DOHH2 (cell line): ENCODE data around the gene COA8.

Source experiments
- H3F3A ChIP-seq: fragments of 200-600 bp; sonication (generic), shearing (Covaris generic); 2 replicates; pipeline ENCODE4 v1.6.0; 2016; ENCODE audit warnings: antibody characterized with exemption, mild to moderate bottlenecking; ENCODE audit not compliant: control insufficient read depth, insufficient read depth
- H3K27ac ChIP-seq: fragments of 200-600 bp; sonication (generic); 2 replicates; pipeline ENCODE4 v1.5.1; 2014; ENCODE audit warnings: low read depth, mild to moderate bottlenecking, low read length, moderate library complexity
- H3K27me3 ChIP-seq: fragments of 200-600 bp; sonication (generic); 2 replicates; pipeline ENCODE4 v1.6.1; 2014; ENCODE audit warnings: mild to moderate bottlenecking, low read length, mixed read lengths; ENCODE audit not compliant: control insufficient read depth
- H3K36me3 ChIP-seq: fragments of 200-600 bp; sonication (generic); 2 replicates; pipeline ENCODE4 v1.6.1; 2014; ENCODE audit warnings: mild to moderate bottlenecking, low read length, moderate library complexity, mixed read lengths; ENCODE audit not compliant: control insufficient read depth
- H3K4me1 ChIP-seq: fragments of 200-600 bp; sonication (generic); 2 replicates; pipeline ENCODE4 v1.6.1; 2014; ENCODE audit warnings: mild to moderate bottlenecking, low read length, mixed read lengths; ENCODE audit not compliant: control insufficient read depth
- H3K4me2 ChIP-seq: fragments of 200-600 bp; sonication (generic); 2 replicates; pipeline ENCODE4 v1.6.0; 2014; ENCODE audit warnings: mild to moderate bottlenecking, low read length, moderate library complexity
- H3K4me3 ChIP-seq: fragments of 200-600 bp; sonication (generic); 2 replicates; pipeline ENCODE4 v1.5.1; 2014; ENCODE audit warnings: mild to moderate bottlenecking, low read length, mixed read lengths
- H3K79me2 ChIP-seq: fragments of 200-600 bp; sonication (generic); 2 replicates; pipeline ENCODE4 v1.6.1; 2014; ENCODE audit warnings: mild to moderate bottlenecking, low read length, mixed read lengths; ENCODE audit not compliant: control insufficient read depth
- H3K9me2 ChIP-seq: fragments of 200-600 bp; sonication (generic); replicated peaks from 2 replicates; pipeline ENCODE4 v1.6.1; 2014; ENCODE audit warnings: mild to moderate bottlenecking, low read length, mixed read lengths; ENCODE audit not compliant: control insufficient read depth
- H3K9me3 ChIP-seq: fragments of 200-600 bp; sonication (generic); 2 replicates; pipeline ENCODE4 v1.6.1; 2014; ENCODE audit warnings: antibody characterized with exemption, low read length, mixed read lengths; ENCODE audit not compliant: control insufficient read depth, insufficient read depth
- H4K20me1 ChIP-seq: fragments of 200-600 bp; sonication (generic); 2 replicates; pipeline ENCODE4 v1.6.0; 2014; ENCODE audit warnings: low read depth, mild to moderate bottlenecking, antibody characterized with exemption, low read length, moderate library complexity; ENCODE audit not compliant: control insufficient read depth, insufficient read depth
- EZH2phosphoT487 ChIP-seq: fragments of 200-600 bp; sonication (generic); IDR thresholded peaks from 2 replicates; pipeline ENCODE4 v1.6.1; 2017; ENCODE audit warnings: borderline replicate concordance, mild to moderate bottlenecking, antibody characterized with exemption, low read length, moderate library complexity, mixed read lengths
- TF ChIP-seq, protein P1 (sequence below): fragments of 200-600 bp; sonication (generic); IDR thresholded peaks from one replicate; pipeline ENCODE4 v1.5.1; 2014; ENCODE audit warnings: antibody characterized with exemption, mild to moderate bottlenecking, low read depth, low read length; ENCODE audit not compliant: poor library complexity, severe bottlenecking

Gene COA8

DNA sequence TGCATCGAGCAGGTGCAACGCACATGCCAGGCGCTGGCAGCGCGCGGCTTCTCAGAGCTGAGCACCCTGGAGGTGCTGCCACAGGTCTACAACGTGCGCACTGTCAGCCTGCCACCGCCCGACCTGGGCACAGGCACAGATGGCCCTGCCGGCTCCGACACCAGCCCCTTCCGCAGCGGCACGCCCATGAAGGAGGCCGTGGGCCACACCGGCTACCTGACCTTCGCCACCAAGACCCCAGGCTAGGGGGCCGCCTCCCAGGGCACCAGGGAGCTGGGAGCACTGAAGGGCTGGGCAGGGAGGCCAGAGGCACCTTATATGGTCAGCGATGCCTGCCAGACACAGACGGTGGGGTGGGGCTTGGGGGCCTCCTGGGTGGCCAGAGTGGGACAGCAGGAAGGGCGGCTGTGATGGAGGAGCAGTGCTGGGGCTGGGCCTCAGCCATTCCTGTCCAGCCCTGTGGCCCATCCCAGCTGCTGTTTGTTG, 28.1 kb upstream of the COA8 start:
- Histone ChIP-seq H3K79me2 (peaks cover 26% of the 10 kb centered on the region), H4K20me1 (no peaks in the 10 kb centered on the region), H3K36me3 (peaks cover 30% of the 10 kb centered on the region), H3K9me2 (no peaks in the 10 kb centered on the region), H3K9me3 (no peaks in the 10 kb centered on the region), H3K27ac (no peak overlapping the region), H3K4me1 (peaks cover 16% of the 10 kb centered on the region), H3F3A (no peaks in the 10 kb centered on the region), H3K27me3 (no peaks in the 10 kb centered on the region), H3K4me3 (no peak overlapping the region), H3K4me2 (no peak overlapping the region)
- no peak for TF ChIP-seq EZH2phosphoT487
- TF ChIP-seq, protein P1, sequence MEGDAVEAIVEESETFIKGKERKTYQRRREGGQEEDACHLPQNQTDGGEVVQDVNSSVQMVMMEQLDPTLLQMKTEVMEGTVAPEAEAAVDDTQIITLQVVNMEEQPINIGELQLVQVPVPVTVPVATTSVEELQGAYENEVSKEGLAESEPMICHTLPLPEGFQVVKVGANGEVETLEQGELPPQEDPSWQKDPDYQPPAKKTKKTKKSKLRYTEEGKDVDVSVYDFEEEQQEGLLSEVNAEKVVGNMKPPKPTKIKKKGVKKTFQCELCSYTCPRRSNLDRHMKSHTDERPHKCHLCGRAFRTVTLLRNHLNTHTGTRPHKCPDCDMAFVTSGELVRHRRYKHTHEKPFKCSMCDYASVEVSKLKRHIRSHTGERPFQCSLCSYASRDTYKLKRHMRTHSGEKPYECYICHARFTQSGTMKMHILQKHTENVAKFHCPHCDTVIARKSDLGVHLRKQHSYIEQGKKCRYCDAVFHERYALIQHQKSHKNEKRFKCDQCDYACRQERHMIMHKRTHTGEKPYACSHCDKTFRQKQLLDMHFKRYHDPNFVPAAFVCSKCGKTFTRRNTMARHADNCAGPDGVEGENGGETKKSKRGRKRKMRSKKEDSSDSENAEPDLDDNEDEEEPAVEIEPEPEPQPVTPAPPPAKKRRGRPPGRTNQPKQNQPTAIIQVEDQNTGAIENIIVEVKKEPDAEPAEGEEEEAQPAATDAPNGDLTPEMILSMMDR = no peak

DNA sequence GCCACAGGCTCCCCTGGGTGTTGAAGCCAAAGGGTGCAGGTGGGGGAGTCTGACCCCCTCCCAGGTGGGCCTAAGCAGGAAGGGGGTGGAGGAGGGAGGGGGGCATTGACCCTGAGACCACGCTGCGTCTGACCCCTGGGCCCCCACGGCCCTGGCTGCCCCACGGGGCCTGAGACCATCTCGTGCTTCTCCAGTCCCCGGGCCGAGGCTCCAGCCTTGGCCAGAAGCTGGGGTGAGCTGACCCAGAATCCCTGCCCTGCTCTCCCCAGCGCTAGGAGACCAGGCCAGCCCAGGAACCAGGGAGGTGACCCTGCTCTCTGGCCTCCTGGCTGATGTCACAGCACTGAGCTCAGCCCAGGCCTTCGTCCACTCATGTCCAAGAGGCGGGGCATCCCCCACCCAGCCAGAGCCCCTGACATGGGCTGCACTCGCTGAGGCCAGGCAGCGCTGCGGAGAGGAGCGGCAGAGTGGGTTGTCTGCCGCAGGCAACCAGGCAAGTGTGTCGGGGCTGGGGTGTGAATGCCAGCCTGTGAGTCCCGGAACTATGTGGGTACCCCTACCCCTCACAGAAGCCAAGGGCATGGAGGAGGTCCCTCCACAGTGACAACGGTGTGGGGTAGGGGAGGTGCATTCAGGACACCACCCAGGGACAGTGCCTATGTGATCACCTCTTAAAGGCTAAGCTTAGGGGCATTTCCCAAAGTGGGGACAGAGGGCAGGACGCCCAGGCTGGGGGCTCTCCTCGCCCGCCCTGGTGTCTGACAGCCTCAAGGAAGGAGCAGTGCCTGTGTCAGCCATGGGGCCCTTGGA, 27.5 kb upstream of the COA8 start:
- Histone ChIP-seq H3K79me2 (peaks cover 20% of the 10 kb centered on the region), H3K9me3 (no peaks in the 10 kb centered on the region), H3K36me3 (peaks cover 25% of the 10 kb centered on the region), H3K9me2 (no peaks in the 10 kb centered on the region), H3F3A (no peaks in the 10 kb centered on the region), H3K4me1 (peaks cover 11% of the 10 kb centered on the region), H4K20me1 (no peaks in the 10 kb centered on the region), H3K27me3 (peaks cover under 1% of the 10 kb centered on the region; the same call in 1 of the 2 replicates), H3K4me3 (no peak overlapping the region), H3K27ac (no peak overlapping the region), H3K4me2 (no peak overlapping the region)
- TF ChIP-seq, protein P1 = no peak
- no peak for TF ChIP-seq EZH2phosphoT487

DNA sequence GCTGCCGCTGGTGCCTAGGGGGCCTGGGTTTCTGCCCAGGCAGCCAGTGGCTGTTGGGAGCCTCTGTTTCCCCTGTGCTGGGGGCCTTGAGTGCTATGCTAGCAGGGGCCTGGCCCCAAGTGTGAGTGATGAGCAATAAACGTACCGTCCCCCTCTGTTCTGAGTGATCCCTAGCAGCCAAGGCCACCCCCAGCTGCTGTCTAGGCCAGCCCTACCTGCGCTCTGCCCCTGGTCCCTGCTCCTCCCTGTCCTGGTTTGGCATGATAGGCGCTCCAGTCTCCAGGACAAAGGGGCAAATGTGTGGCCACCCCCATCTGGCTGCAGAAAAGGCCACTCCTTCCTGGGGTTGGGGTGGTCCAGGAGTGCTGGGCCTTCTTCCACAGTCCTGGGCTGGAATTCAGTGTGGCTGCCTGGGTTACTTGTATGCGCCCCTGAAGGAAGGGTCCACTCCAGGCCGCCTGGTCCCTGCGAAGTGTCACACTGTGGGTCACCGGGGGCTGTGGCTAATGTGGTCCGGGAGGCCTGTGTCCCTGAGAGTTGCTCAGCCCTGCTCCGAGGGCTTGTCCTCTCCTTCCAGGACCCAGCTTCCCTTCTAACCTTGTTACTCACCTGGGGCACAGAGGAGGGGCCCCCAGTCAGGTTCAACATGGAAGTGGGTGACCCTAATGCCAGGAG, 26.7 kb upstream of the COA8 start:
- Histone ChIP-seq H3K27me3 (peaks cover 4% of the 10 kb centered on the region), H3F3A (no peaks in the 10 kb centered on the region), H3K36me3 (peaks cover 18% of the 10 kb centered on the region; the same call in 1 of the 2 replicates), H3K79me2 (peaks cover 12% of the 10 kb centered on the region), H4K20me1 (no peaks in the 10 kb centered on the region), H3K27ac (no peak overlapping the region), H3K9me3 (no peaks in the 10 kb centered on the region), H3K4me1 (peaks cover 3% of the 10 kb centered on the region; the same call in 1 of the 2 replicates), H3K9me2 (no peaks in the 10 kb centered on the region), H3K4me3 (no peak overlapping the region), H3K4me2 (no peak overlapping the region)
- TF ChIP-seq, protein P1 = no peak
- no peak for TF ChIP-seq EZH2phosphoT487
